ENCODE data around the gene SEC63.
A peak's percentile ranks its signal among the peaks of the same experiment; 100 is the strongest.
"Not testable (repeated sequence)": the region's sequence is repeated elsewhere in the genome, so short reads cannot be mapped to it uniquely, and the experiment has no call there.

Gene SEC63, protein sequence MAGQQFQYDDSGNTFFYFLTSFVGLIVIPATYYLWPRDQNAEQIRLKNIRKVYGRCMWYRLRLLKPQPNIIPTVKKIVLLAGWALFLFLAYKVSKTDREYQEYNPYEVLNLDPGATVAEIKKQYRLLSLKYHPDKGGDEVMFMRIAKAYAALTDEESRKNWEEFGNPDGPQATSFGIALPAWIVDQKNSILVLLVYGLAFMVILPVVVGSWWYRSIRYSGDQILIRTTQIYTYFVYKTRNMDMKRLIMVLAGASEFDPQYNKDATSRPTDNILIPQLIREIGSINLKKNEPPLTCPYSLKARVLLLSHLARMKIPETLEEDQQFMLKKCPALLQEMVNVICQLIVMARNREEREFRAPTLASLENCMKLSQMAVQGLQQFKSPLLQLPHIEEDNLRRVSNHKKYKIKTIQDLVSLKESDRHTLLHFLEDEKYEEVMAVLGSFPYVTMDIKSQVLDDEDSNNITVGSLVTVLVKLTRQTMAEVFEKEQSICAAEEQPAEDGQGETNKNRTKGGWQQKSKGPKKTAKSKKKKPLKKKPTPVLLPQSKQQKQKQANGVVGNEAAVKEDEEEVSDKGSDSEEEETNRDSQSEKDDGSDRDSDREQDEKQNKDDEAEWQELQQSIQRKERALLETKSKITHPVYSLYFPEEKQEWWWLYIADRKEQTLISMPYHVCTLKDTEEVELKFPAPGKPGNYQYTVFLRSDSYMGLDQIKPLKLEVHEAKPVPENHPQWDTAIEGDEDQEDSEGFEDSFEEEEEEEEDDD

GRCh38 chr6:107957909-107958688 lies at the start of gene SEC63:
Gene SEC63, minus strand, starts transcription at chr6:107958208. Its CDS starts 199 bp downstream, at chr6:107958009.
- DNase-seq, result peak; percentile 98

GRCh38 chr6:108005961-108006360 lies 48.0 kb upstream of the SEC63 start:
- DNase-seq, result no peak

GRCh38 chr6:108004861-108005260 lies 46.9 kb upstream of the SEC63 start:
- no peak for DNase-seq

- no peak for DNase-seq
Observed at GRCh38 chr6:108002365-108003221, 44.6 kb upstream of the SEC63 start.

- DNase-seq, result no peak
Observed at GRCh38 chr6:108001696-108002231, 43.8 kb upstream of the SEC63 start.

DNA sequence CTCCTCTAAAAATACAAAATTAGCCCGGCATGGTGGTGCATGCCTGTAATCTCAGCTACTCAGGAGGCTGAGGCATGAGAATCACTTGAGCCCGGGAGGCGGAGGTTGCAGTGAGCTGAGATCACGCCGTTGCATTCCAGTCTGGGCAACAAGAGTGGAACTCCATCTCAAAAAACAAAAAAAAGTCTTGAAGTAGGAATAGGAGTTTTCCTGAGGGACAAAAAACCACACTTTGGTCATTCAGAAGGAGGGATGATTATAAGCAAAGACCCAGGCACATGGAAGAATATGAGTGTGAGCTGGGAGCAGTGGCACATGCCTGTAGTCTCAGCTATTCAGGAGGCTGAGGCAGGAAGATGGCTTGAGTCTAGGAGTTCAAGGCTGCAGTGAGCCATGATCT lies 42.3 kb upstream of the SEC63 start:
- not testable (repeated sequence) for DNase-seq

- DNase-seq, result no peak
Observed at GRCh38 chr6:107999341-107999740, 41.3 kb upstream of the SEC63 start.

- DNase-seq, result no peak
Observed at GRCh38 chr6:107991772-107992550, 34.0 kb upstream of the SEC63 start.

- DNase-seq, result no peak
Observed at GRCh38 chr6:107991061-107991460, 33.1 kb upstream of the SEC63 start.

DNA sequence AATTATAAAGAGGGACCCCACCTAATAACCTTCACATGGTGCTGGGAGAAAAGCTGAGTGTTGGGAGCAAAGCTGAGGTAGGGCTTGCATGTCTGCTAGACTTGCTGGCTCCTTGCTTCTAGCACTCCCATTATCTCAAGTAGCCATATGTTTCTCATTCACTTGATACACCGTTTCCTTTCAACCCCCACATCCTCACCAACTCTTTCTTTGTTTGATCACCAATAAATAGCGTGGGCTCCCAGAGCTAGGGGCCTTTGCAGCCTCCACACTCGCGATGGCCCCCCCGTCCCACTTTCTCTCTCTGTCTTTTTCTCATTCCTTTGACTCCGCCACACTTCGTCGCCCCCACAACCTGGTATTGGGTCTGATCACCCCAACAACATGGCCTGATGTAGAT lies 32.6 kb upstream of the SEC63 start:
- not testable (repeated sequence) for DNase-seq

DNA sequence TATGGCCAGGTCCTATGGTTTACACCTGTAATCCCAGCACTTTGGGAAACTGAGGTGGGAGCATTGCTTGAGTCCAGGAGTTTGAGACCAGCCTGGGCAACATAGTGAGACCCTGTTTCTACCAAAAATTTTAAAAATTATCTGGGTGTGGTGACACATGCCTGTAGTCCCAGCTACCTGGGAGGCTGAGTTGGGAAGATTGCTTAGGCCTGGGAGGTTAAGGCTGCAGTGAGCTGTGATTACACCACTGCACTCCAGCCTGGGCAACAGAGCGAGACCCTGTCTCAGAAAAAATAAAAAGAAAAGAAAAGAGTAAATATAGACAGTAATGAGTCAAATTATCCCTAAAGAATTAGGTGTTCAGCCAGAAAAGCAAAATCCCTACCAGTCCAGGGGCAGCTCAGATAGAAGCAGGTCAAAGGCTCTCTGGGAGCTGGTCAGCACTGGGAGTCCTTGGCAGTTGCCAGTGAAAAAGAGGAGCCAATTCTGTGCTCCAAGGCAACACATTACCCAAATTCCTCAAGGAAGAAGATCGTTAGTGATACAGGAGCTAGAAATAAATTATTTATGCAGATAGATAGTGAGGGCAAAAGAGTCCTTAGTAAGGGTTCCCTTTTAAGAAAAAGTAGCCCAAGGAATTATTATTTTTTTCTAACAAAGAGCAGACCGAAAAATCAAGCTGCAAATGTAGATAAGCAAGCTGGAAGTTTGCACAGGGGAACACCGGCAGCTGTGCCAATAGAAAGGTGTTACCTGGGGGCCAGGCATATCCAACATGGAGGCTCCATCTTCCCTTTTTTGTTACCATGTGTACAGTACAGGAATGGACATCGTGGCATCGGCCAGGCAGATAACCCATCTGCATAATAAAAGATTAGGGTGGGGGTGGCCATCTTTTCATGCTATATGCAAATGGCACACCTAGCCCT lies 31.4 kb upstream of the SEC63 start:
- no peak for DNase-seq

DNA sequence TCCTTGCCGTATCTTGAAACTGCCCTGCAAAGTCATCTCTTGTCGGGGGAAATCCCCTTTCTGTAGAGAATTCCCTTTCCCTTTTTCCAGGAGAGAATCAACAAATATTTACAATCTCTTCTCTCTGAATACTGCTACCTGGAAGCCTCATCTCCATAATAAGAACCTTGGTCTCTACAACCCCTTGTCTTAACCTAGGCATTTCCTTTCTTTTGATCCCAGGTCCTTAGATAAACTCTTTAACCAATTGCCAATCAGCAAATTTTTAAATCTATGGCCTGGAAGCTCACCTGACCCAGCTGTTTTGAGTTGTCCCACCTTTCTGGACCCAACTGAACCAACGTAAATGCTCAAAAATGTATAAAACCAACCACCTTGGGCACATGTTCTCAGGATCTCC lies 30.6 kb upstream of the SEC63 start:
- no peak for DNase-seq

GRCh38 chr6:107987805-107988204 lies 29.8 kb upstream of the SEC63 start:
- DNase-seq, result no peak

DNA sequence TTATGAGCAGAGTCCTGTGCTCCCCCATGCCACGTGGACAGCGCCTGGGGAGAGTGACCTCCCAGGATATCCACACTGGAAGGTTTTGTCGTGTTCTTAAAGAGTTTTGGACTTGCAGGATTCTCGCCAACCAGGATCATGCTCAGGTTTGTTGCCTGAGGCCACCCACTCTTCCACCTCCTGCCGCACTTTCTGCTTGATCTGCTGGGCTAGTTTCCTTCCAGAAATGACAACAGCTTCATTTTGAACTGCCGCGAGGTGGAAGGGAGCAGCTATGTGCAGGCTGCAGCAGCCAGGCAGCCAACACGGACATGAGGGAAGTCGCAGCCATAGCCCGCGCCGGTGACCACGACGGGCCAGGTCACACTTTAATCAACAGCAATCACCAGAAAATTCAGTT lies 27.7 kb upstream of the SEC63 start:
- no peak for DNase-seq

GRCh38 chr6:107983811-107984210 lies 25.8 kb upstream of the SEC63 start:
- DNase-seq, result no peak

GRCh38 chr6:107982486-107982885 lies 24.5 kb upstream of the SEC63 start:
- no peak for DNase-seq

- no peak for DNase-seq
Observed at GRCh38 chr6:107981695-107982094, 23.7 kb upstream of the SEC63 start.

GRCh38 chr6:107977283-107977682 lies 19.3 kb upstream of the SEC63 start:
- no peak for DNase-seq

DNA sequence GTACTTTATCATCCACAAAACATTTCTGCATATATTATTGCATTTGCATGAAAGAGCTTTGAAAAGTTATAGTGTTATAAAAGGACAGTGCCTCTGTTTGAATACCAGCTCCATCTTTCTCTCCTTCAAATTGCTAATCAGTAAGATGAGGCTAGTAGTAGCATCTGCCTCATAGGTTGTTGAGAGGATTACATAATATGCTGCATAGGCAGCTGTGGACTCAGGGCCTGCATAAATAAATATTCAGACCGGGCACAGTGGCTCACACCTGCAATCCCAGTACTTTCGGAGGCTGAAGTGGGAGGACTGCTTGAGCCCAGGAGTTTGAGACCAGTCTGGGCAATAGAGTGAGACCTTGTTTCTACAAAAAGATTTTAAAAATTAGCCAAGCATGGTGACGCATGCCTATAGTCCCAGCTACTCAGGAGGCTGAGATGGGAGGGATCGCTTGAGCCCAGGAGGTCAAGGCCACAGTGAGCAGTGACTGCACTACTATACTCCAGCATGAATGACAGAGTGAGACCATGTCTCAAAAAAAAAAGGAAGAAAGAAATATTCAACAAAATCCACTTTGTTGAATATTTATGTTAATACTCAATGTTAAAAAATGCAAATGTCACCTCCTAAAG lies 18.3 kb upstream of the SEC63 start:
- no peak for DNase-seq

- DNase-seq, result no peak
Observed at GRCh38 chr6:107973594-107973993, 15.6 kb upstream of the SEC63 start.
